Measurements from ENCODE around the gene PNPLA5.

DNA sequence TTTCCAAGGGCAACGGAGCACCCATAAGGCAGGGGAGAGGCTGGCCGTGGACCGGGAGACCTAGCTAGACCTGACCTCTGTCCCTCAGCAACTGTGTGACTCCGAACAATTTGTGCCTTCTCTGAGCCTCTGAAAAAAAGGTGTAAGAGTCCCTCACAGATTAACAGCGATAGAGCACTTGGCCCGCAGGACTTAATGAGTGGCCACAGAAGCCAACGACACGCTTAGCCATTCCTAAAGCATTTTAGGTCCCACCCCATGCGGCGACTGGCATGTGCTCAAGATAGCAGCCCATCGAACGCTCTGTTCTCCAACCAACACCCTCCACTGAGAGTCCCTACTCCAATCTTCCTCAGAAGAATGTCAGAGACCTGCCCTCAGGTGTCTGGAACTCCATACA, 31.0 kb downstream of the PNPLA5 start:
- TF ChIP-seq, protein P1, sequence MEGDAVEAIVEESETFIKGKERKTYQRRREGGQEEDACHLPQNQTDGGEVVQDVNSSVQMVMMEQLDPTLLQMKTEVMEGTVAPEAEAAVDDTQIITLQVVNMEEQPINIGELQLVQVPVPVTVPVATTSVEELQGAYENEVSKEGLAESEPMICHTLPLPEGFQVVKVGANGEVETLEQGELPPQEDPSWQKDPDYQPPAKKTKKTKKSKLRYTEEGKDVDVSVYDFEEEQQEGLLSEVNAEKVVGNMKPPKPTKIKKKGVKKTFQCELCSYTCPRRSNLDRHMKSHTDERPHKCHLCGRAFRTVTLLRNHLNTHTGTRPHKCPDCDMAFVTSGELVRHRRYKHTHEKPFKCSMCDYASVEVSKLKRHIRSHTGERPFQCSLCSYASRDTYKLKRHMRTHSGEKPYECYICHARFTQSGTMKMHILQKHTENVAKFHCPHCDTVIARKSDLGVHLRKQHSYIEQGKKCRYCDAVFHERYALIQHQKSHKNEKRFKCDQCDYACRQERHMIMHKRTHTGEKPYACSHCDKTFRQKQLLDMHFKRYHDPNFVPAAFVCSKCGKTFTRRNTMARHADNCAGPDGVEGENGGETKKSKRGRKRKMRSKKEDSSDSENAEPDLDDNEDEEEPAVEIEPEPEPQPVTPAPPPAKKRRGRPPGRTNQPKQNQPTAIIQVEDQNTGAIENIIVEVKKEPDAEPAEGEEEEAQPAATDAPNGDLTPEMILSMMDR (IDR thresholded peaks at IDR 0.05; ENCODE audit: insufficient read depth, low read length, poor library complexity, severe bottlenecking) = no peak
- TF ChIP-seq EZH2phosphoT487 (conservative IDR thresholded peaks at IDR 0.05; ENCODE audit: low read length) = no peak
